Activated CD4-positive, alpha-beta T cell treated with anti-CD3 and anti-CD28 coated beads for 36 hours (primary cell): ENCODE measurements around the gene WDFY4. TPM values are rescaled to one million over a fixed set of nuclear protein-coding genes. Genes with fewer than 3 reads are reported as not detected.

Source experiments
- ATAC-seq: fragments of 200-7000 bp; cut with Tn5 transposase; one replicate; pipeline ENCODE4 v1.10.0; 2021; ENCODE audit warnings: mild to moderate bottlenecking, moderate library complexity
- CTCF ChIA-PET: fragments of 350-600 bp; sonication (Branson Sonifier 250); formaldehyde crosslinking; loops from one replicate; lab custom pipeline; 2021; ENCODE audit warnings: antibody characterized with exemption; lab: Charles Lee
- POLR2A ChIA-PET: fragments of 350-600 bp; sonication (Branson Sonifier 250); formaldehyde crosslinking; loops from one replicate; lab custom pipeline; 2021; ENCODE audit warnings: antibody characterized with exemption, inconsistent platforms; lab: Charles Lee
- DNase-seq: peaks from one replicate; pipeline ENCODE4 v3.0.0-alpha.2; 2020
- H3K27ac Mint-ChIP-seq: one replicate; pipeline ENCODE4 v1.8.0; 2021; ENCODE audit warnings: mixed read lengths
- H3K27me3 Mint-ChIP-seq: one replicate; pipeline ENCODE4 v1.8.0; 2021; ENCODE audit warnings: mixed read lengths
- H3K36me3 Mint-ChIP-seq: one replicate; pipeline ENCODE4 v1.8.0; 2021; ENCODE audit warnings: low read depth, mixed read lengths
- H3K4me1 Mint-ChIP-seq: one replicate; pipeline ENCODE4 v1.8.0; 2021; ENCODE audit warnings: mixed read lengths
- H3K4me3 Mint-ChIP-seq: one replicate; pipeline ENCODE4 v1.8.0; 2021; ENCODE audit warnings: mild to moderate bottlenecking, moderate library complexity, mixed read lengths
- H3K9me3 Mint-ChIP-seq: one replicate; pipeline ENCODE4 v1.8.0; 2021; ENCODE audit warnings: low read depth, mixed read lengths
- intact Hi-C, 2 experiments: fragments of 100-400 bp; cut with DNase I in 1 of 2; cut with micrococcal nuclease in 1 of 2; formaldehyde crosslinking; loops; one replicate each; pipeline versions ENCODE4 v1.14.2 to v1.15.1; 2022 to 2024; cut with DNase I, micrococcal nuclease
- total RNA-seq, 2 experiments: library from RNA; stranded (reverse); gene quantifications; one replicate each; pipeline ENCODE4 v1.2.3, GENCODE V29; 2021

WDFY4 gene
- total RNA-seq, 2 experiments from 2014 or later, result 0.07 to 0.09 TPM

- H3K27me3 Mint-ChIP-seq, result no peaks in the 10 kb centered on the region
- H3K4me3 Mint-ChIP-seq, result no peak overlapping the region
- no peak for DNase-seq
- POLR2A ChIA-PET, result no interaction called here
- no peak for ATAC-seq
- no peaks in the 10 kb centered on the region for H3K4me1 Mint-ChIP-seq
- H3K27ac Mint-ChIP-seq, result no peak overlapping the region
- intact Hi-C loops, result no loop called here
- no peaks in the 10 kb centered on the region for H3K36me3 Mint-ChIP-seq
- H3K9me3 Mint-ChIP-seq, result no peaks in the 10 kb centered on the region
- CTCF ChIA-PET, result interaction anchor here (0.7 to 1.5 kb wide), 2 partner anchors 9 to 13 kb away, joined by 3 to 5 read pairs; no protein-coding TSS in a partner anchor
These were observed 225.9 kb downstream of the WDFY4 start for GRCh38 chr10:48910548-48910947.

GRCh38 chr10:48913674-48914073 is 229.0 kb downstream of the WDFY4 start:
- H3K4me3 Mint-ChIP-seq, result no peak overlapping the region
- POLR2A ChIA-PET, result no interaction called here
- H3K27ac Mint-ChIP-seq, result no peak overlapping the region
- no peaks in the 10 kb centered on the region for H3K36me3 Mint-ChIP-seq
- ATAC-seq (no peak), DNase-seq (no peak)
- H3K27me3 Mint-ChIP-seq, result no peaks in the 10 kb centered on the region
- intact Hi-C loops, result no loop called here
- no peaks in the 10 kb centered on the region for H3K4me1 Mint-ChIP-seq
- CTCF ChIA-PET, result no interaction called here
- no peaks in the 10 kb centered on the region for H3K9me3 Mint-ChIP-seq

DNA sequence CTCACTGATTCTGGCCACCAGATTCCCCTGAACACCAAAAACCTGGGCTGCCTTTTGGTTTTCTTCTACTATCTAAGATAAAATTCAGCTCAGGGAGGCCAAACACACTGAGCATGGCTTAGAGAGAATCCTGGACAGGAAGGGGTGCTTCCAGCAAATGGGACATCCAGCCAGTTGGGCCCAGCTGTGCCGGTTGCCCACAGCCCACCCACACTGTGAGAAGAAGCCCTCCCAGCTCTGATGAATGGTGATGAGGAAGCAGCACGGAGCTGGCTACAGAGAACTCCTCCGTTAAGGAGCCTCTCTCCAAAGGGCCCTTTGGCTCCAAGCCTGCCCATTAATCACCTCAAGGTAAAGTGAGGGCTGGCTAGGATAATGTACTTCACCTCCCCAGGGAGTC is 239.1 kb downstream of the WDFY4 start:
- Mint-ChIP-seq H3K27me3 (peaks cover 2% of the 10 kb centered on the region), H3K27ac (no peak overlapping the region), H3K36me3 (no peaks in the 10 kb centered on the region), H3K4me1 (no peaks in the 10 kb centered on the region), H3K9me3 (no peaks in the 10 kb centered on the region), H3K4me3 (no peak overlapping the region)
- no peak for ATAC-seq
- ChIA-PET POLR2A (no interaction called here), CTCF (interaction anchor here (1.2 kb wide), 1 partner anchor 268 kb away, joined by 3 read pairs; no protein-coding TSS in a partner anchor)
- DNase-seq, result no peak
- intact Hi-C loops, result no loop called here

- DNase-seq (no peak), ATAC-seq (no peak)
- no peak overlapping the region for H3K4me3 Mint-ChIP-seq
- no peaks in the 10 kb centered on the region for H3K9me3 Mint-ChIP-seq
- intact Hi-C loops, result no loop called here
- ChIA-PET CTCF (interaction anchor here (1.2 kb wide), 1 partner anchor 269 kb away, joined by 3 read pairs; no protein-coding TSS in a partner anchor), POLR2A (no interaction called here)
- no peaks in the 10 kb centered on the region for H3K4me1 Mint-ChIP-seq
- peaks cover 2% of the 10 kb centered on the region for H3K27me3 Mint-ChIP-seq
- H3K36me3 Mint-ChIP-seq, result no peaks in the 10 kb centered on the region
- H3K27ac Mint-ChIP-seq, result no peak overlapping the region
These were observed 240.3 kb downstream of the WDFY4 start for GRCh38 chr10:48924988-48925387.

DNA sequence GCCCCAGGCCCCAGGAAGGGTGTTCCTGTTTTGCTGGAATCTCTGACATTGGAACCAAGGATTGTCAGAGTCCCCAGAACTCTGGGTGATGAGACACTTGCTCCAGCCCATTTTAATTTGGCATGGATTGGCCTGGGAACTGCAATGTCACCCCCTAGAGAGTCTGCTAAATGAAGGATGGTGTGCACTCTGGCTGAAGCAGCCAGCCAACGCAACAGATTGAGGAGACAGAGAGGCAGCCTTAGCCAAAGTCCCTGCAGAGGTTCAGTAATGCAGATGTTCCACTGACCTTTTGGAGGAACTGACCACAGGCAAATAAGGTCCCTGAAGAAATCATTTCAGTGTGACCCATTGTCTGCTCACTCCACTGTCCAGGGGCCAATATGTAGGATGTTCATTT is 241.6 kb downstream of the WDFY4 start:
- no peaks in the 10 kb centered on the region for H3K9me3 Mint-ChIP-seq
- H3K27me3 Mint-ChIP-seq, result no peaks in the 10 kb centered on the region
- H3K4me1 Mint-ChIP-seq, result no peaks in the 10 kb centered on the region
- intact Hi-C loops, result no loop called here
- POLR2A ChIA-PET, result no interaction called here
- CTCF ChIA-PET, result no interaction called here
- no peaks in the 10 kb centered on the region for H3K36me3 Mint-ChIP-seq
- H3K27ac Mint-ChIP-seq, result no peak overlapping the region
- ATAC-seq, result no peak
- no peak overlapping the region for H3K4me3 Mint-ChIP-seq
- DNase-seq, result no peak

GRCh38 chr10:48926764-48927540 is 242.3 kb downstream of the WDFY4 start:
- DNase-seq (no peak), ATAC-seq (no peak)
- intact Hi-C loops, result no loop called here
- no peaks in the 10 kb centered on the region for H3K36me3 Mint-ChIP-seq
- POLR2A ChIA-PET, result no interaction called here
- no peak overlapping the region for H3K4me3 Mint-ChIP-seq
- CTCF ChIA-PET, result no interaction called here
- no peaks in the 10 kb centered on the region for H3K9me3 Mint-ChIP-seq
- no peaks in the 10 kb centered on the region for H3K27me3 Mint-ChIP-seq
- H3K4me1 Mint-ChIP-seq, result no peaks in the 10 kb centered on the region
- no peak overlapping the region for H3K27ac Mint-ChIP-seq

DNA sequence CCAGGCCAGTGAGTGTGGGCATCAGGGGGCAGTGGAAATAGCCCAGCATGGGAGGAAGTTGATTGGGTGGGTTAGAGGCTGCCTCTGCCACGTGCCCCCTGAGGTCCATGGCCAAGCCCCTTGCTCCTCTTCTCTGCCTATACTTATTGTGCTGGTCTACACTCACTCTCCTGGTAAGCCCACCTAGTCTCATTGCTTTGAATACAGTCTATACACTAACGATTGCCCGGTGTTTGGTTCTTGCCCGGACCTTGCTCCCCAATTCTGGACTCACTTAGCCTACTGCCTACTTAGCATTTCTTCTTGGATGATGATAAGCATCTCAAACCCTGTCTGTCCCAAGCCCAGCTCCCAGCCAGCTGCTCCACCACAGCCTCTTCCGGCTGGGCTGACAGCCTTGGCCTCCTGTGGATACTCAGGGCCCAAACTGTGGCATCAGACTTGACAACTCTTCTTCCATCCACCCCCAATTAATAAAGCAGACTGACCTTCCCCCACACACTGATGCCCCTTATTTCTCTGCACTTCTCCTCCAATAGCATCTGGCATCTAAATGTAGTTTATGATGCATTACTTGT is 244.8 kb downstream of the WDFY4 start:
- ChIA-PET CTCF (no interaction called here), POLR2A (no interaction called here)
- DNase-seq (no peak), ATAC-seq (no peak)
- Mint-ChIP-seq H3K4me3 (no peak overlapping the region), H3K27me3 (no peaks in the 10 kb centered on the region), H3K36me3 (no peaks in the 10 kb centered on the region), H3K4me1 (no peaks in the 10 kb centered on the region), H3K9me3 (no peaks in the 10 kb centered on the region), H3K27ac (no peak overlapping the region)
- intact Hi-C loops, result no loop called here

DNA sequence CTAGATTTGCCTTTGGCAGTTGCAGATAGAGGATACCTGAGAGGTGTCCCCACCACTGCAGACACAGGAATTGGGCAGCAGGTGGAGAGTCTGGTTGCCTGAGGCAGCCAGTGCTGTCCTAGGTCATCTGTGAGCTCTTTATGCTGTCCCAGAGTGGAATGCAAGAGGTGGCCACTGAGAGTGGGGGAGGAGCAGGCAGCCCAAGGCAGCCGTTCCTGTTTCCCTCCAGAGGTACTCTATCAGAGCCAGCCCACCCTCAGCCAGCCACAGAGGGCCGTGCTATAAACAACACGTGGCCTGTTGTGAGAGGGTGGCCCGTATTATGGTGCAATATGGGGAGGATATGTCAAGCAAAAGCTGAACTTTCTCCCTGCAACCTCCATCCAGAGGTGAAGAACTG is 246.5 kb downstream of the WDFY4 start:
- ChIA-PET CTCF (no interaction called here), POLR2A (no interaction called here)
- intact Hi-C loops, result no loop called here
- no peak for DNase-seq
- no peaks in the 10 kb centered on the region for H3K4me1 Mint-ChIP-seq
- no peaks in the 10 kb centered on the region for H3K9me3 Mint-ChIP-seq
- no peak overlapping the region for H3K4me3 Mint-ChIP-seq
- no peak for ATAC-seq
- H3K27me3 Mint-ChIP-seq, result no peaks in the 10 kb centered on the region
- no peaks in the 10 kb centered on the region for H3K36me3 Mint-ChIP-seq
- H3K27ac Mint-ChIP-seq, result no peak overlapping the region

DNA sequence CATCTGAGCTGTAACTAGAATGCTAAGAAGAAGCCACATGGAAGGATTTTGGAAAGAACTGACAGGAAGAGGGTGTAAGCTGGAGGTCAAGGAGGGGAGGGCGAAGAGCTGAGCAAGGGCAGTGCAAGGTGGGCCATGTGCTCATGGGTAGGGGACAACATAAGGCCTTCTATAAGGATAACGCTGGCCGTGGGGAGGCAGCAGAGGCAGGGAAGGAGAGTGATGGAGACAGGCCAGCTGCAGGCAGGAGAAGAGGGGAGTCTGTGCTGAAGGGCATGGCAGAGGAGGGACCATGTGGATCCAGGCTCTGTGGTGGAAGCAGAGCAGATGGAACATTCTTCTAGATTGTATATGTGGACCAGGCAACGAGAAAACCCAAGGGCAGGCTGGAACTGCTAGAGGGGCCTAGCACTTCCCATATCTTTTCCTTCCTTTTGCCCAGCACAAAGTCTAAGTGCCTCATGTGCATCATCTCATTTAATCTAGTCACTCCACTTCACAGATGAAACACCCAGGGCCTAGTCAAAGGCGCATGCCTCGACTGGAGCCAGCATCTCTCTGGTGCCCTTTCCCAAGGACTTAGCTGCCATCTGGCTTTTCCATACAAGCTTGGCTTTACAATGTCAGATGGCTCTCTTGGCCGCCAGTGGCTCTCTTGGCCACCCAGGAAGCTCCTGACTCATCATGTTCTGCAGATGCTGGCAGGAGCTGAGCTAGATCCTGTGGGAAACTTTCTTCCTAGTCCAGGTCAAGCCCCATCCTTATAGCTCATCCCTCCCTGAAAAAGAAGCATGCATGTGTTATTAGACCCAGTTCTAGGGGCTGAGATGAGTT is 248.4 kb downstream of the WDFY4 start:
- Mint-ChIP-seq H3K27me3 (no peaks in the 10 kb centered on the region), H3K4me3 (no peak overlapping the region), H3K9me3 (no peaks in the 10 kb centered on the region), H3K4me1 (no peaks in the 10 kb centered on the region), H3K27ac (no peak overlapping the region), H3K36me3 (no peaks in the 10 kb centered on the region)
- ATAC-seq, result no peak
- ChIA-PET CTCF (interaction anchor here (0.7 to 1.1 kb wide), 2 partner anchors 60 to 275 kb away, joined by 3 read pairs; no protein-coding TSS in a partner anchor), POLR2A (interaction anchor here (0.7 kb wide), 2 partner anchors 16 to 227 kb away, joined by 3 to 7 read pairs; no protein-coding TSS in a partner anchor)
- intact Hi-C loops, result no loop called here
- no peak for DNase-seq

GRCh38 chr10:48934672-48935501 is 250.2 kb downstream of the WDFY4 start:
- DNase-seq (no peak), ATAC-seq (no peak)
- Mint-ChIP-seq H3K9me3 (no peaks in the 10 kb centered on the region), H3K4me1 (no peaks in the 10 kb centered on the region), H3K27ac (no peak overlapping the region), H3K27me3 (no peaks in the 10 kb centered on the region), H3K4me3 (no peak overlapping the region), H3K36me3 (no peaks in the 10 kb centered on the region)
- POLR2A ChIA-PET, result no interaction called here
- intact Hi-C loops, result no loop called here
- CTCF ChIA-PET, result no interaction called here

DNA sequence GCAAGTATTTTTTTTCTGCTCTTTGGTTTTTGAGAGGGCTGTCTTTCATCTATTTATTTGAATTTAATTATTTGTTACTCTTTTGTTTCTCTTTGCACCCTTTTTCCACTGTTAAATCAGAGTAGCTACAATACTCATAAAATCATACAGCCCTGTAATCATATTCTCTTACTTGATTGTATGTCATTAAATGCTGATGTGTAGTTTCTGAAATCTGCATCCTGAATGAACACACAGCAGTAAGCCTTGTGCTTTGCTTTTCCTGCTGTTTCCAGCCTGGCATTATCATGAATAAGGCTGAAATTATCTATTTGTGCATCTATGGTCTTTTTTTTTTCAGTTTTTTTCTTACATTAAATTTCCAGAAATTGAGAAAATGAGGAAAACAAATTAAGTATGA is 250.9 kb downstream of the WDFY4 start:
- Mint-ChIP-seq H3K4me3 (no peak overlapping the region), H3K27me3 (no peaks in the 10 kb centered on the region), H3K27ac (no peak overlapping the region), H3K36me3 (no peaks in the 10 kb centered on the region), H3K4me1 (no peaks in the 10 kb centered on the region), H3K9me3 (no peaks in the 10 kb centered on the region)
- ChIA-PET POLR2A (no interaction called here), CTCF (no interaction called here)
- ATAC-seq (no peak), DNase-seq (no peak)
- intact Hi-C loops, result no loop called here
